ENCODE measurements around the gene DEFB131B.
"Not testable (repeated sequence)": the region's sequence is repeated elsewhere in the genome, so short reads cannot be mapped to it uniquely, and the experiment has no call there.

- not testable (repeated sequence) for TF ChIP-seq MAZ (CRISPR knock-in tag; conservative IDR thresholded peaks at IDR 0.05 in 1 of 2, IDR thresholded peaks at IDR 0.05 in 1 of 2); SMC3 (conservative IDR thresholded peaks at IDR 0.05; ENCODE audit: insufficient read depth, low read depth, low read length); HNRNPK (IDR thresholded peaks at IDR 0.05; ENCODE audit: low read depth, low read length, poor library complexity, severe bottlenecking); ATF7 (IDR thresholded peaks at IDR 0.05); GMEB1 (CRISPR knock-in tag; IDR thresholded peaks at IDR 0.05); CBX8 (IDR thresholded peaks at IDR 0.05; ENCODE audit: borderline replicate concordance, extremely low read depth, low read depth, low read length, poor library complexity, severe bottlenecking); SP2 (IDR thresholded peaks at IDR 0.05; ENCODE audit: extremely low read depth, low read depth, low read length, poor library complexity, severe bottlenecking); SNIP1 (IDR thresholded peaks at IDR 0.05; ENCODE audit: low read depth); CBFA2T2 (conservative IDR thresholded peaks at IDR 0.05); RFX5 (IDR thresholded peaks at IDR 0.05; ENCODE audit: low read depth, low read length)
- TF ChIP-seq, protein P1, sequence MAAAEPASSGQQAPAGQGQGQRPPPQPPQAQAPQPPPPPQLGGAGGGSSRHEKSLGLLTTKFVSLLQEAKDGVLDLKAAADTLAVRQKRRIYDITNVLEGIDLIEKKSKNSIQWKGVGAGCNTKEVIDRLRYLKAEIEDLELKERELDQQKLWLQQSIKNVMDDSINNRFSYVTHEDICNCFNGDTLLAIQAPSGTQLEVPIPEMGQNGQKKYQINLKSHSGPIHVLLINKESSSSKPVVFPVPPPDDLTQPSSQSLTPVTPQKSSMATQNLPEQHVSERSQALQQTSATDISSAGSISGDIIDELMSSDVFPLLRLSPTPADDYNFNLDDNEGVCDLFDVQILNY (CRISPR knock-in tag; IDR thresholded peaks at IDR 0.05), result not testable (repeated sequence)
Observed at GRCh38 chr11:71888335-71889010, 10.2 kb downstream of the DEFB131B start.

Measured in K562 (cell line).